GM19397 (cell line): Measurements from ENCODE around the gene PLCD4.

Experiments used
- ATAC-seq: cut with Tn5 transposase; IDR thresholded peaks from one replicate; pipeline ENCODE4 v1.9.1; 2021; ENCODE audit warnings: mild to moderate bottlenecking, moderate library complexity; ENCODE audit not compliant: unreplicated experiment

Gene PLCD4

DNA sequence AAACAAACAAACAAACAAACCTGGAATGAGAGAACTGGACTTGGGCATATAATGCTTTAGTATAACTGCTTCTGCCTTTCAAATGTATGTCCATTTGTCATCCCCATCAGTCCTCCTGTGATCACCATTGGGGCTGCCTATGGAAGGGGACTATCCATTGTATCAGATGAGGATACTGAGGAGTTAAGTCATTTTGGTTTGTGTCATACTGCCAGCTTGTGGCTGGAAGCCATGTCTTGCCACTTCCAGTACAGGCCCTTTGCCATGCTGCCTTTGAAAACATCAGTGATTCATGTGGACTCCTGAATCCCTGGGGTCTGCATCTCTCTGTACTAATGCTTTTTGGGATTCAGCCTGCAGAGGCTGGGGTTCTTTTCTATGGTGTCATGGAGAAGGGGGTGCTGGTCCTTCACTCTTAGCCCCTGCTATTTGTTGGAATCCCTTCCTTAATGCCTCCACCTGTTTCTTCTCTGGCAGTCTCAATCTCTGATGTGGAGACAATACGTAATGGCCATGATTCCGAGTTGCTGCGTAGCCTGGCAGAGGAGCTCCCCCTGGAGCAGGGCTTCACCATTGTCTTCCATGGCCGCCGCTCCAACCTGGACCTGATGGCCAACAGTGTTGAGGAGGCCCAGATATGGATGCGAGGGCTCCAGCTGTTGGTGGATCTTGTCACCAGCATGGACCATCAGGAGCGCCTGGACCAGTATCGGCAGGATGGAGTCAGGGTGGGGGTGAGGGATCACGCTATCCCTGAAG is 10.6 kb downstream of the PLCD4 start:
- ATAC-seq, result no peak

DNA sequence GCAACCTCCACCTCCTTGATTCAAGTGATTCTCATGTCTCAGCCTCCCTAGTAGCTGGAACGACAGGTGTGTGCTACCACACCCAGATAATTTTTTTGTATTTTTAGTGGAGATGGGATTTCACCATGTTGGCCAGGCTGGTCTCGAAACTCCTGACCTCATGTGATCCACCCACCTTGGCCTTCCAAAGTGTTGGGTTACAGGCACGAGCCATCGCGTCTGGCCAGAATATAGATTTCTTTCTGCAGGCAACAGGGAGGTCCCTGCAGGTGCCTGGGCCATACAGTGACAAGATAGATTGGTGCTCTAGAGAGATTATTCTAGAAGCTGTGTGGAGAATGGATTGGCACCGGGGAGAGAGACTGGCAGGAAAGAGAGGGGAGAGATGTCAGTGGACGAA is 13.3 kb downstream of the PLCD4 start:
- ATAC-seq, result no peak

DNA sequence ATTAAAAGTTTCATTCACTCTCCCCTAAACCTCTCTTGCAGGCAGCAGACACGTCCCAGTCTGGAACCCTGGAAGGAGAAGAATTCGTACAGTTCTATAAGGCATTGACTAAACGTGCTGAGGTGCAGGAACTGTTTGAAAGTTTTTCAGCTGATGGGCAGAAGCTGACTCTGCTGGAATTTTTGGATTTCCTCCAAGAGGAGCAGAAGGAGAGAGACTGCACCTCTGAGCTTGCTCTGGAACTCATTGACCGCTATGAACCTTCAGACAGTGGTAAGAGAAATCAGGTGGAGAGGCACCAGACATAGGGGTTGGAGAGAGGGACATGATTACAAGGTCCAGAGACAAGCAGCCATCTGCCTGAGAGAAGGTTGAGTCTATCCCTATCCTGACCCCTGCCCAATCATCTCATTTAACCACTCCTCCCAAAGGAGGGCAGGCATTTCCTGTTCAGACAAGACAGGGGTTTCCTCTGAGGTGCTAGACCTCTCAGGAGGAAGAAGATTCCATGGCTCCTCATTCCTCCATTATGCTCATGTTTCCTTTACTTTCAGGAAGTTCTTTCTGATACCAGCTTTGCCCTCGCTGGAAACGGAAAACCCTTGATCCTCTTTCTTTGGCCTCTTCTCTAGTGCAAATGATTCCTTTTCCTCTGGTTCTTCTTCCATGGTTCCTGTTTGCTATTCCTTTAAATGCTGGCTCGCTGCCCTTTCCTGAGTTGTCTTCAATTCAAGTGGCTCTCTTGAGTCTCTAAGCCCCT is 15.1 kb downstream of the PLCD4 start:
- no peak for ATAC-seq

DNA sequence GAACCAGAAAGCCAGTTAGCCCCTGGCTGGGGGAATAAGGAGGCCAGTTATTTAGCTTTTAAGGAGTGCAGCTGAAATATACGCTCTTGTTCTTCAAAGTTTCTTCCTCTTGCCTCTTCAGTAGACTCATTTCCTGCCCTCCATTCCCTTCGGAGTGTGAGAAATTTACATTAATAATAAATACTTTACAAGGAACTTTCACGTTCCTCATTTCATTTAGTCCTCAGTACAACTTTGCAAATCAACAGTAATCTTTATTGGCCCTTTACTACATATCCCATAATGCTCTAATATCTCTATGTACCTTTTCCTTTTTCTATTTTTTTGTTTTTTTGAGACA is 15.6 kb downstream of the PLCD4 start:
- ATAC-seq, result no peak

DNA sequence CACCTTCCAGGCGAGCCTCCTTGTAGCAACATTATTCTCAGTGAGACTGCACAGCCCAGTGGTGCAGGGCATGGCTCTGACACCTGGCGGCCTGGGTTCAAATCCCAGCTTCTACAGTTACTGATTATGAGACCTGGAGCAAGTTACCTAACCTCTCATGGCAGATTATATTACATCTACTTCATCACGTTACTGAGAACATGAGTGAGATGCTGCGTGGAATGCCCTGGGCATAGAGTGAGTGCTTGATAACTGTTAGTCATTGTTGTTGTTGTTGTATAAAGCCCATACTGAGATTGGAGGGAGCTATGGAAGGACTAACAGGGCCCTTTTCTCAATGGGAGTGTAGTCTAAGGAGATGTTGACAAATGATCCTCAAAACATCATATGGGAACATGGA is 18.7 kb downstream of the PLCD4 start:
- no peak for ATAC-seq

DNA sequence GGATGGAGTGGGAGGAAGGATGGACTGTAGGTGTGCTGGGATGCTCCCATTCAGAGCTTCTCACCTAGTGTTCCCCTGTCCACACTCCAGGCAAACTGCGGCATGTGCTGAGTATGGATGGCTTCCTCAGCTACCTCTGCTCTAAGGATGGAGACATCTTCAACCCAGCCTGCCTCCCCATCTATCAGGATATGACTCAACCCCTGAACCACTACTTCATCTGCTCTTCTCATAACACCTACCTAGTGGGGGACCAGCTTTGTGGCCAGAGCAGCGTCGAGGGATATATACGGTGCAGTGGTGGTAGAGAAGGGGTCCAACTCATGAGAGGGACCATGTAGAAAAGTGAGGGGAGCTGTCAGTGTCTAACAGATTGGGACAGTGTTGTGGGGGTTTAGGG is 20.2 kb downstream of the PLCD4 start:
- ATAC-seq, result no peak

DNA sequence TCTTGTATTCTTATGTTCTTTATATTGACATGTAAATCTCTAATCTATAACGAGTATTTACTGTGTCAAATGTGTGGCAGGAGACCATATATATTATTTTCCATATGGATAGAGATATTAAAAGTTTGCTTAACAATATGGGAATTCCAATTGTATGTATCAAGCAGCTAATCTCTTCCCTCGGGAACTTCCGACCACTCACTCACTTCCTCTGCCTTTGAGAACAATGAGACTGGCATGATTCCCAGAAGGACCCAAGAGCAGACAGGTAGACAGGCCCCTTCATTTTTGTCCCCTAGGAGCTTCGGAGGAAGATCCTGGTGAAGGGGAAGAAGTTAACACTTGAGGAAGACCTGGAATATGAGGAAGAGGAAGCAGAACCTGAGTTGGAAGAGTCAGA is 24.1 kb downstream of the PLCD4 start:
- no peak for ATAC-seq

DNA sequence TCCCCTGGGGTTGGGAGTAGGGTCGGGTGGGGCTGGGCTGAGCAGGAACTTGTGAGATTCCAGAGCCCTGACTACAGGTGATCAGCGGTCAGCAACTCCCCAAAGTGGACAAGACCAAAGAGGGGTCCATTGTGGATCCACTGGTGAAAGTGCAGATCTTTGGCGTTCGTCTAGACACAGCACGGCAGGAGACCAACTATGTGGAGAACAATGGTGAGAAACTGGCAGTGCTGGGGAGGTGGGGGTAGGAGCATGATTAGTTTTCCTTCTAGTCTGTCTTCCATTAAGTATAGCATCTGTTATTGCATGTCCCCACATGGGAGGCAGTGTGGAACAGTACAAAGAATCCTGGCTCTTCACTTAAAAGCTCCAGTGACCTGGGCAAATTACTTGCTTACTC is 28.0 kb downstream of the PLCD4 start:
- ATAC-seq, result no peak

DNA sequence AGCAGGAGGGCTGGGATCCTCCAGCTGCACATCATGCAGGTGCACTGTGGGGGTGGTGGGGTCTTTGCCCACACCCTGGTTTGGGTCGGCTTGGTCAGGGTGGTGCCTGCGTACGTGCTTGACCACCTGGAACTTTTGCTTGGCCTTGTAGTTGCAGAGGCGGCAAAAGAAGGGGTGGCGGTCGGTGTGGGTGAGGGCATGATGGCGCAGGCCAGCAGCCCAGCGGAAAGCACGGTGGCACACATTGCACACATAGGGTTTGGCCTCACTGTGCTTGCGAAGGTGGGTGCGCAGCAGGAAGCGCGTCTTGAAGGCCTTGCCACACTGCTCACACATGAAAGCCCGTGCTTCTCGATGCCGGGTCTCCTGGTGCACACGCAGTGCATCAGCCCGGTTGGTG is 30.7 kb downstream of the PLCD4 start:
- no peak for ATAC-seq

DNA sequence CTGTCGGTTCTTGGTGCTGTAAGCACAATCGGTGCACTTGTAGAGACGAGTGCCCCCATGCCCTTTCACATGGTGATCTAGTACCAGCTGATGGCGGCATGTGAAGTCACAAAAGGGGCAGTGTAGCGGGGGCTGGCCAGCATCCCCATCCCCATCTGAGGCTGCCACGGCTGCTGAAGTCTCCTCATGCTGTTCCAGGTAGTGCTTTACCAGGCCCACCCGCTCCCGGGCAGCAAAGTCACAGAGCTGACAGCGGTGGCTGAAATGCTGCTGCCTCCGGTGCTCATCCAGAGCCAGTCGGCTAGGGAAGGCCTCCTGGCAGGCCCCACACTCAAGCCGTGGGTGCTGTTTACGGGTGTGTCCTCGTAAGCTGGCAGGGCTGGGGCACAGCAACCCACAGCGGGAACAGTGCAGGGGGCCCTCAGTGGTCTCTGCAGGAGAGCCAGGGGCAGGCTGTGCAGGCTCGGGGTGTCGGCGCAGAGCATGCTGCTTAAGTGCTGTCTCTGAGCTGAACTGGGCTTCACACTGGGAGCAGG is 34.5 kb downstream of the PLCD4 start:
- no peak for ATAC-seq

DNA sequence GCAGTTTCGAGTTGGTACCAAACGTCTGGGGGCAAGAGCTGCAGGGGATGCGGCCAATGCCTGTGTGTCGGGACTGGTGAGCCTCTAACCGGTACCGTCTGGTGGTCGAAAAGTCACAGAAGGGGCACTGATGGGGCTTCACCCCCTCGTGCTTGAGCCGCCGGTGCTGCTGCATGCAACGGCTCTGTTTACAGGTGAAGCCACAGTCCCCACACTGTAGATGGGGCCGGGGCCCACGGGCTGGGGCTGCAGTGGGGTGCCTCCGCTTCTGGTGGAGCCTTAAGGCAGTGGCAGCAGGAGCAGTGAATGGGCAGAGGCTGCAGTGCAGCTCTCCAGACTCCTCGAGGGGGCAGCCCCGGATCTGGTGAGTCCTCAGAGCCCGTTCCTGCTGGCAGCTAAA is 35.1 kb downstream of the PLCD4 start:
- ATAC-seq, result no peak

DNA sequence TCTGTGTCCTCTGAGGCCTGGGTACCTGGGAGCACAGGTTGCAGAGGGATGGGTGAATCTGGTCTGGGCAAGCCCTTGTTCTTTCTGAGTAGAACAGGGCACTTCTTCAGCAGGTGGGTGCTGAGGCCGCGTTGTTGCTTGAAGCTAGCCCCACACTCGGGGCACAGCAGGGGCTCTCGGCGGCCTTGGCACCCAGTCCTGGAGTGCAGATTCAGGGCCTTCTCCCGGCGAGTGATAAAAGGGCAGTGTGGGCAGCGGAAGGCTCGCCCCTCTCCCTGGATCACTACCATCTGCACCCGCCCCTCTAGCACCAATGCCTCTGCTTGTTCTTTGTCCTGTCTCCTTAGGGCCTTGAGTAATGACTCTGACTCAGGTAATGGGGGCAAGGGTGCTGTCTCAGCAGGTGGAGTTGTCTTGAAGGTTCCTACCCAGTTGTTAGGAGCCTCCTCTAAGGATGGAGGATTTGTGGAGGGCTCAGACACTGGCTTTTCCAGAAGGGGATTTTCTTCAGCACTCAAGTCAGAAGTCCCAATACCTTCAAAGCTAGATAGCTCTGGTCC is 36.1 kb downstream of the PLCD4 start:
- no peak for ATAC-seq

DNA sequence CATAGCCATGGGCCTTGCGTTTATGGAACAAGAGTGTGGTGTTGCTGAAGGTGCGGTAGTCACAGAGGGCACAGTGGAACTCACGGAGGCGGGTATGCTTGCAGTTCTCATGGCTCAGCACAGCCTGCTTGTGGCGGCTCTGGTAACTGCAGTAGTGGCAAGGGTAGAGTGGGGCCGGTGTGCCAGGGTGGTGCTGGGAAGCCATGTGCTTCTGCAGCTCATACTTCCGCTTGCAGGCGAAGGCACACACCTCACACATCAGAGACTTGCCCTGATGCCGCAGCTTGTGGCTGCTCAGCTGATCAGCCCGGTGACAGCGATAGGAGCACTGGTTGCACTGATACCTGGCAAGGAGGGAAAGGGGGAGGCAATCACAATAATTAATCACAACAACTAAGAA is 37.0 kb downstream of the PLCD4 start:
- ATAC-seq, result no peak

DNA sequence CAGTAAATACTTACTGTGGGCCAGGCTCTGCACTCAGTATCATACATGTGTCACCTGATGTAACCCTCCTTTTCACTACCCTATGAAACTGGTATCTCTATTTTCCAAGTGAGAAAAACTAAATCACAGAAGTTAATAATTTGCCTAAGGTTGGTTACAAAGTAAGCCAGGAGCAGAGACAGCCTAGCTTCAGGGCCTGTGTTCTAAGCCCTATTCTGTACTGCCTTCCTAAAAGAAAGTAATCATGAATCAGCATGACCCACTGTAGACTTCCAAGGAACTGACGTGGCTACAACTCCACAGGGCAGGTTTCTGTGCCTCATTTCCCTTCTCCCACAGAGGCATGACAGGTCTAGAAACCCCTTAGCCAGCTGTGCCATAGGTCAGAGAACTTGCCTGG is 37.4 kb downstream of the PLCD4 start:
- ATAC-seq, result peak; percentile 45

DNA sequence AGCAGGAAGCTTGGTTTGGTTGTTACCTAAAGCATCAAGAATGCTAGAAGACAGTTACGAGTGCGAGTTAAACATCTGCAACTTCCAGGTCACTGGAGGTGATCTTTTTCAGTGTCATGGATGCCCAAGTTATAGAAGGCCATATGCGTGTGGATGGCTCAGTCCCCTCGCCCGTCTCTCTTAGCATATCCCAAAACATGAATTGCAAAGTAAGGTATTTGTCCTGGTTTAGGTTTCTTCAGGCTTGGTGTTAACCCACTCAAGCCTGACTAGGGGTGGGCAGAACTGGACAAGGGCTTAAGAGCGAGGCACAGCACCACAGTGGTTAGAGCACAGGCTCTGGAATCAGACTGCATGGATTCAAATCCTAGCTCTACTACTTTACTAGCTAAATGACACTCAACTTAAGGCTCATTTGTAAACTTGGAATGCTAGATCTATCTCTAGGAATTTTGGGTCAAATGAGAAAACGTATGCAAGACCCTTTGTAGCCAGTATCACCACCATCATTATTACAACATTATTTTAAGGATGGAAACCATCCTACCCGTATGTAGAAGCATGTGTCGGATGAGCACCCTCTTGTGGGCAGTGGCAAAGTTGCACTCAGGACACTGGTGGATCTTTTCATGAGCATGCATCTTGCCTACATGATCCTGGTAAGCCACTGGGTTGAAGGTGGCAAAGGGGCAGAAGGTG is 40.5 kb downstream of the PLCD4 start:
- no peak for ATAC-seq

DNA sequence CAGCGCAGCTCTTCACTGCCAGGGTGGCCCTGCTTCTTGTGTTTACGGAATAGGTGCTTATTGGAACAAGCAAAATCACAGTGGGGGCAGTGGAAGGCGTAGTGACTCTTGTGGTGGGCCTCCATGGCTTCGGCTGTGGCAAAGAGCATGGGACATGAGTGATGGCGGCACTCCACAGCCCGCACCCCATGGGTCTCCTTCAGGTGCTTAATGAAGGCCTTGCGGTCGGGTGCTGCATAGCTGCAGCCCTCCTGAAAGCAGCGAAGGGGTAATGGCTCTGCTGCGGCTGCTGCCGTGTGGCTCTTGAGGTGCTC is 41.0 kb downstream of the PLCD4 start:
- ATAC-seq, result no peak

DNA sequence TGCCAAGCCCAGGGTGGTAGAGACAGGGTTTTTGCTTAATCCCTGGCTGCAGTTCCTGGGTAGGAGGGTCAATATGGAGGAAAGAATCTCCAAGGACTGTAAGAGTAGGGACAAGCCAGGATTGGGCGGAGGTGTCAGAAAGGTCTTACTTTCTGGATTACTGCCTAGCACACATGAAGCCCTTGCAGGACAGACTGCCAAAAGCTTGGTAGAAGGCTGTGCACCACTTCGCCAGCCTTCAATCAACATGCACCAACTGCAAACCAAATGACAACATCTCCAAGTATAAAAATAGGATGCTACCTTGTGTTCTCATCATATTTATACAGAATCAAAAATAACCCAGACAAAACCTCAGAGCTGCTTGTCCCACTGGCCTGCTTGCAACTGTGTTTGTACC is 48.1 kb downstream of the PLCD4 start:
- no peak for ATAC-seq

DNA sequence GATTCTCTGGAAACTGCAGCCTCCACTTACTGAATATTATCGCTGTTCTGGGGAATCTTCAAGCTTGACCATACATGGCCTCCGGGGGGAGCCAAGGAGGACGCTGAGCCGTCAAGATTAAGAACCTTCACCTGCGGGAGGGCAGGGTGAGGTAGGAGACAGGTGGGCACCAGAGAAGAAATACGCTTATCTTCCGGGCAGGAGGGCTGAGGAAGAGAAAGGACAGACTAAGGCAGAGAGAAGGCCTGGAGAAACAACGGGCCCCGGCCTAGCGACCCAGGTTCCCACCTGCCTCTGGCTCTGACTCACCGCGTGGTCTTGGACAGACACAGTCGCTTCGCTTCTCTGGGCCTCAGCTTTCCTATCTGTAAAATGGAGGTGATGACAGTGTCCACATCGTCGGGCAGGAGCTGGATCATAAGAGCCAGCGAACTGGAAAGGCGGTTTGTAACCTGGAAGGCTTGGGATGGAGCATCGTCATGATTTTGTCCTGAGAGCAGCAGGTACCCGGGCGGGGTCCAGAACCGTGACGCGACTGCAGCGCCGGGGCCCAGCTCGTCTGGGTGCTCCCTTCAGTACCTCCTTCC is 51.1 kb downstream of the PLCD4 start:
- peak; percentile 30 for ATAC-seq

DNA sequence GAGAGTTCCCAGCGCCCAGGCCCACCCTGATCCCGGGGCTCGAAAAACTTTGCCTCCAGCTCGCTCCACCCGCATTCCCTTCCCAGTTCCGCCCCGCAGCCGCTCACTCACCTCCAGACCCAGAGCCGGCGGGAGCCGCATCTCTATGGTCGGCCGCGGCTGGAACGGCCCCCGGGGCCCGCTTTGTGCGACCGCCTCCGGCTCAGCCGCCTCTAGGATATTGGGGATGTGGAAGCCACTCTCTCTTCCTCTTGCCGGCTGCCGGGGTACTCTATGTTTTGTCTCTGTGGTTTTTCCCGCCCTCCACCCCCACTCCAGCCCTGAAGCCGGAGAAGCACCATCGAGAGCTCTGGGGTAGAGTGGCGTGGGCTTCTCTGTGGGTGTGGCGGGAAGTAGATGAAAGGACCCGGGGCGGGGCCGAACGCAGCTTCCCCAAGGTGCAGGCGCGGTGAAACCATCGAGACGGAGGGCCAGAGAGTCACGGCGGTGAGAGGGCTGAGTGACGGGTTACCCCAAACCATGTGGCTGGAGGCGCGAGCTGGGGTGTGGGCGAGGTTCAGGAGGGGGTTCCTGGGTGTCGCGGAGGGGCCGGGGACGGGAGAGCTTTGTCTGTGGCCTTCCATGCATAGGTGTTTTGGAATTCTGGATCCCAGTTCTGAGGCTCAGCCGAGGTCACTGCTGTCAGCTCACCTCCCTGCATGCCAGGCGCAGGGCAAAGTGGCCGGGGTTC is 51.7 kb downstream of the PLCD4 start, which contains the start of the genes BCS1L and ZNF142:
TSS of gene BCS1L (plus strand) at position 426 of the 730 bp plus-strand sequence. CDS start 1,305 bp downstream, outside the sequence.
TSS of gene ZNF142 (minus strand) at position 366 of the 730 bp plus-strand sequence. CDS start 3,194 bp downstream, outside the sequence.
- peak; percentile 91 for ATAC-seq

DNA sequence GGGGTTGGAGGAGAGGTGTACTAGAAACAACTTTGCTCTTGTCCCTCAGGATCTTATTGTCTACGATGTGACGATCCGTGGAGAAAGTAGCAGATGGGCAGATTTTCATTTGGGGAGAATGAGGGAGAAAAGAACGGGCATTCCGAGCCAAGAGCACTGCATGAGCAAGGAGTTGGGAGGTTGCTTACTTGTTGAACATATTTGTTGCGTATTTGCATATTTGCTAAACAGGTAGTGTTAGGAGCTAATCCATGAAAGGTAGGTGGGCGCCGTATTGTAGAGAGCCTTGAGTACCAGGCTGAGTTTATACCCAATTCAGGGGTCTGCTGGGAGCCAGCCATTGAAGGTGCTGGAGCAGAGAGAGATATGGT is 52.3 kb downstream of the PLCD4 start:
- ATAC-seq, result no peak
